ENCODE measurements around the gene PRKN.

The PRKN gene

DNA sequence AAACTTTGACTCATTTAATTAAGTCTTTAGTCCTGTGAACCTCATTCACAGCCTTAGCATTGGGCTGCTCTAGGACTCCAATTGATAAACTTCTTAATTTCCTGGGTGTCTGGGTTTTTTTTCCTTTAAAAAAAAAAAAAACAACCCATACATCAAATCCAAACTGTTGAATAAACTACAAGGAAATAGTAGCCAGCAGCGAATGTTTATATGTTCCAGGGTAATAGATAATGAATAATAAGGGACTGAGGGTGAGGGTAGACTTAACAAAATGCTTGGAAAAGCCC is 890.2 kb downstream of the PRKN start:
- H3K4me3 ChIP-seq (ENCODE audit: low read depth, low read length): no peak overlapping the region
- TF ChIP-seq, protein P1, sequence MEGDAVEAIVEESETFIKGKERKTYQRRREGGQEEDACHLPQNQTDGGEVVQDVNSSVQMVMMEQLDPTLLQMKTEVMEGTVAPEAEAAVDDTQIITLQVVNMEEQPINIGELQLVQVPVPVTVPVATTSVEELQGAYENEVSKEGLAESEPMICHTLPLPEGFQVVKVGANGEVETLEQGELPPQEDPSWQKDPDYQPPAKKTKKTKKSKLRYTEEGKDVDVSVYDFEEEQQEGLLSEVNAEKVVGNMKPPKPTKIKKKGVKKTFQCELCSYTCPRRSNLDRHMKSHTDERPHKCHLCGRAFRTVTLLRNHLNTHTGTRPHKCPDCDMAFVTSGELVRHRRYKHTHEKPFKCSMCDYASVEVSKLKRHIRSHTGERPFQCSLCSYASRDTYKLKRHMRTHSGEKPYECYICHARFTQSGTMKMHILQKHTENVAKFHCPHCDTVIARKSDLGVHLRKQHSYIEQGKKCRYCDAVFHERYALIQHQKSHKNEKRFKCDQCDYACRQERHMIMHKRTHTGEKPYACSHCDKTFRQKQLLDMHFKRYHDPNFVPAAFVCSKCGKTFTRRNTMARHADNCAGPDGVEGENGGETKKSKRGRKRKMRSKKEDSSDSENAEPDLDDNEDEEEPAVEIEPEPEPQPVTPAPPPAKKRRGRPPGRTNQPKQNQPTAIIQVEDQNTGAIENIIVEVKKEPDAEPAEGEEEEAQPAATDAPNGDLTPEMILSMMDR (IDR thresholded peaks at IDR 0.05; ENCODE audit: low read depth, low read length, missing control alignments): no peak
- no peak for DNase-seq (ENCODE audit: low read depth)

DNA sequence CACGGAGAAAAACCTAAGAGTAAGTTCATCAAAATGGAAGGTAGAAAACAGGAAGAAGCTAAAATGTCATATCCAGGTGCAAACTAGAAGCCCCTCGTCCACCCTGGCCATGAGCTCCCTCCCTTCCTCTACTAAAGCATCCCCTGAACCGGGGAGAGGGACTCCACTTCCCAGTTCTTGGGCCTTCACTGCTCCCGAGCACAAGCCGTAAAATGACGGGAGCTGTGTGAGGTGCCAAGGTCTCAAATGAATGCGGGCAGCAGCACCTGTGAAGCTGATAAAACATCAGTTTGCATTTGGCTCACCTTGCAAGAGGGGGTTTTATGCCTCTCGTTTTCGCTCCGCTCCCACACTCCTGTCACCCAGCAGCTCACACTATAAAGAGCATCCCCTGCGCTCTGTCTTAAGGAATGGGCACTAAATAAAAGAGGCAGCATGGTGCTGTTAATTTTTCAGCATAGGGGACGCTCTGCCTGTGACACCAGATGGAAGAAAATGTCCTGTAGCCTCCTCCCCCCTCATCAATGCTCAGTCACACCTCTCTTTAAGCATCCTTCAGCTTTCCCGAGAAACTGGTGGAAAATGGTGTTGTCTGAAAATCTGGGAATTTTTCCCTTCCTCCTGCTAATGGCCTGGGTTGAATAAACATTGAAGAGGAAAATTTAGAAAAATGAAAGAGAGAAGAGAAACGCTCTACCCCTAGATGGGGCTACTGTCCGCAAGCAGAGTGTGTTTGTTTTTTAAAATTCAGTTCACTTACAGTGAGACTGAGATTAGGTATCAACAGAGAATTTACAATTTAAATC is 890.7 kb downstream of the PRKN start:
- TF ChIP-seq, protein P1 (IDR thresholded peaks at IDR 0.05; ENCODE audit: low read depth, low read length, missing control alignments): no peak

DNA sequence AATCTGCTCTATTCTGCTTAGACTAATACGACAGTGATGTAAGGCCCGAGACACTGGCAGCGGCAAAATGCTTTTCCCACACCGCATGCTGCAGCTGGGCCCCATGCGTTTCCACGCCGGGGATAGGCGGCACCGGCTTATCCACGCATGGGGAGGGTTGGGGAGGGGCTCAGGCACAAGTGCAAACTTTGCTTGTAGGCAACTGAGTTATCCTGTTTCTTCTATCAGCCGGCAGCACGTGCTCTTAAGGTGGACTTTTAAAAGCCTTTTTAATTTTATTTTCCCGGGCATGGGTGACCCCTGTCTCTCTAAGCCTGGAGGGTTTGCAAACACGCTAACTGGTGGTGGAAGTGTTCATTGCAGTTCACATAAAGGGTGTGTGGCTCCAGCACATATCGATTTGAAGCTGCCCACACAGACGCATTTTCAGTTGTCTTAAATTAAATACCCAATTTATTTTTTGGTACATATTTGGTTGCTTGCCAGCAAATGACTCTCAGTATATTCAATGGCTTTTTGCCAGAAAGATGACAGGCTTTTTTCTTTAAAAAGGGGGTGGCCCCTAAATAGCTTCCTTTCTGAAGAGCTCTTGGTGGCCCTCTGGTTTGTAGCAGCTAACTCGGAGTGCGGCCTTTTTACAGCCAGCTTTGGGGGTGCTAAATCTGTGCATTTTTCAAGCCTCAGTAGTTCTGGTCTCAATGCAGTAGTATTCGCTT is 891.9 kb downstream of the PRKN start:
- TF ChIP-seq, protein P1 (IDR thresholded peaks at IDR 0.05; ENCODE audit: low read depth, low read length, missing control alignments): no peak
- no peak for DNase-seq (ENCODE audit: low read depth)
- no peak overlapping the region for H3K4me3 ChIP-seq (ENCODE audit: low read depth, low read length)

More for the DNA sequence above, 890.7 kb downstream of the PRKN start:
- DNase-seq (ENCODE audit: low read depth): no peak
- no peak overlapping the region for H3K4me3 ChIP-seq (ENCODE audit: low read depth, low read length)

DNA sequence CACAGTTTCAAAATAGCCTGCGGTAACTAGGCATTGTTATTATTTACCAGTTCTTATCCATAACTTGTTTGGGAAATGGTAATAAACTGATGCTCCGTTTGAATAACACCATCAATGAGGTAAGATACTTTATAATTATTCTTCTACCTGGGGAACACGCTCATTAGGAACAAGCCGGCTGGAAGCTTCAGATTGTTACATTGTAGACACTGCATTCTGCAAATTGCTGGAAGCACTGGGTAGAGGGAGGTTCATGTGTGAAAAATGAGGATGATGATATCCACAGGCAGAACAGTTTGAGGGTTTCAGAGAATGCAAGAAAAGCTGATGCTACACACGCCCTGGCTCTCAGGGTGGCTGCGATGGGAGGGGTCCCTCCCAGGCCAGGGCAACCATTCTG is 893.1 kb downstream of the PRKN start:
- H3K4me3 ChIP-seq (ENCODE audit: low read depth, low read length): no peak overlapping the region
- no peak for DNase-seq (ENCODE audit: low read depth)
- TF ChIP-seq, protein P1 (IDR thresholded peaks at IDR 0.05; ENCODE audit: low read depth, low read length, missing control alignments): no peak

DNA sequence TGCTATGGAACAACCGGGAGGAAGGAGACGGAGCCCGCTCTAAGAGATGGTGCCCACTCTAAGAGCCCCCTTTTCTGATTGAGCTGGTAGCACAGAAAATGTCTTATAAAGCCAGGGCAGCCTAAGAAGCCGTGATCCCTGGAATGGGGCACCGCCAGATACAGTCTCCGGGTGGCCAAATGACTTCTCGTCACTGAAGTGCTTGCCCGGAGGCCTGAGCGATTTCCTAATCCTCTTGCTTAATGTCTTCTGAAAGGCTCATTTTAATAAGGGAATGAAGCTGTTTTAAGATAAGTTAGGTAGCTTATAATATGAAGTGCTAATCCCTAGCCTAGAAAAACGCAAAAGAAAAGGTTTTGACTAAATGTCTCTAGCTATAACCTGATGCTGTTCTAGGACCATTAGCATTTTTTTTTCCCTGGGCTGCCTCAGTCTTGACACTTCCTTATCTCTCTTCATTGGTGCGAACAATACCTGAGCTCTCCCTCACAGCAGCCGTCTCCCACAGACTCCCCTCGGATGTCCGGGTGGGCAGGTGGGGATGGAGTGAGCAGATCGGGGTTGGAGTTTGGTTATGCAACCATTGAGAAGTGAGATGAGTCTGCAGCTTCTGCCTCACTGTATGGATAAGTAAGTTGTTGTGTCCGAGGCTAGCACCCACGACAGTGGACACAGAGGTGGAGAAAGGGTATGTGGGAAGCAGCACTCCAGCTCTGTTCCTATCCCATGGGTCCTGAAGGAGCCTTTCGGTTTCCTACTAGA is 894.3 kb downstream of the PRKN start:
- H3K4me3 ChIP-seq (ENCODE audit: low read depth, low read length): no peak overlapping the region
- no peak for DNase-seq (ENCODE audit: low read depth)
- TF ChIP-seq, protein P1 (IDR thresholded peaks at IDR 0.05; ENCODE audit: low read depth, low read length, missing control alignments): no peak

DNA sequence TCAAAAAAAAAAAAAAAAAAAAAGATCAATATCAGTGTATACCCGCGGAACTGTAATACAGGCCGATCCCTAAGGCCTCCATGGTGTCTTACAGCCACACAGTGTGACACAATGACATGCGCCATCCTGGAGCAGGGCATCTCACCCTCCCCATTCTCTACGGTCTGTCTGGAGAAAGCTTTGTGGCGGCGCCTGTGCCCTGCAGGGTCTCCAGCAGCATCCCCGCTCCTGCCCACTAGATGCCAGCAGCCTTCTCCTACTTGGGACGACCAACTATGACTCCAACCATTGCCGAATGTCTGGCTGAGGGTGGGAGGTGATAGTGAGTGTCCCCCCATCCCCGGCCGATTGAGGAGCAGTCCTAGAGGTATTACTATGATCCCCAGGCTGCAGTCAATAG is 894.9 kb downstream of the PRKN start:
- no peak overlapping the region for H3K4me3 ChIP-seq (ENCODE audit: low read depth, low read length)
- TF ChIP-seq, protein P1 (IDR thresholded peaks at IDR 0.05; ENCODE audit: low read depth, low read length, missing control alignments): no peak
- no peak for DNase-seq (ENCODE audit: low read depth)

All from GM12864 (cell line).